GM18867 (cell line): ENCODE measurements around the gene FSTL4.

Experiments
- ATAC-seq: cut with Tn5 transposase; IDR thresholded peaks from one replicate; pipeline ENCODE4 v1.9.1; 2021; ENCODE audit warnings: mild to moderate bottlenecking, moderate library complexity; ENCODE audit not compliant: unreplicated experiment

FSTL4 gene

GRCh38 chr5:133520991-133521706 lies 91.2 kb downstream of the FSTL4 start:
- ATAC-seq, result no peak

GRCh38 chr5:133520062-133520461 lies 92.3 kb downstream of the FSTL4 start:
- no peak for ATAC-seq

- ATAC-seq, result no peak
Observed at GRCh38 chr5:133519191-133519590, 93.2 kb downstream of the FSTL4 start.

GRCh38 chr5:133514456-133514855 lies 97.9 kb downstream of the FSTL4 start:
- no peak for ATAC-seq

- ATAC-seq, result no peak
Observed at GRCh38 chr5:133512896-133513295, 99.4 kb downstream of the FSTL4 start.

GRCh38 chr5:133511653-133512235 lies 100.6 kb downstream of the FSTL4 start:
- ATAC-seq, result no peak

GRCh38 chr5:133510634-133511262 lies 101.6 kb downstream of the FSTL4 start:
- ATAC-seq, result no peak

- no peak for ATAC-seq
Observed at GRCh38 chr5:133509742-133510079, 102.6 kb downstream of the FSTL4 start.

- ATAC-seq, result no peak
Observed at GRCh38 chr5:133508845-133509741, 103.2 kb downstream of the FSTL4 start.

- ATAC-seq, result no peak
Observed at GRCh38 chr5:133508331-133508730, 104.0 kb downstream of the FSTL4 start.

- ATAC-seq, result no peak
Observed at GRCh38 chr5:133506181-133506580, 106.2 kb downstream of the FSTL4 start.

- no peak for ATAC-seq
Observed at GRCh38 chr5:133503511-133503910, 108.8 kb downstream of the FSTL4 start.

- ATAC-seq, result no peak
Observed at GRCh38 chr5:133499895-133500294, 112.4 kb downstream of the FSTL4 start.

GRCh38 chr5:133497608-133498348 lies 114.6 kb downstream of the FSTL4 start:
- ATAC-seq, result no peak

- no peak for ATAC-seq
Observed at GRCh38 chr5:133496631-133497030, 115.7 kb downstream of the FSTL4 start.

GRCh38 chr5:133494923-133495246 lies 117.5 kb downstream of the FSTL4 start:
- ATAC-seq, result no peak

GRCh38 chr5:133494232-133494922 lies 118.0 kb downstream of the FSTL4 start:
- ATAC-seq, result no peak

GRCh38 chr5:133489632-133490031 lies 122.7 kb downstream of the FSTL4 start:
- ATAC-seq, result peak; percentile 45

GRCh38 chr5:133487093-133487492 lies 125.2 kb downstream of the FSTL4 start:
- no peak for ATAC-seq

GRCh38 chr5:133485468-133485867 lies 126.9 kb downstream of the FSTL4 start:
- no peak for ATAC-seq
